ENCODE measurements around the gene MRO. TPM values are rescaled to one million over a fixed set of nuclear protein-coding genes. Genes with fewer than 3 reads are reported as not detected.
A peak's percentile ranks its signal among the peaks of the same experiment; 100 is the strongest.

Gene MRO
- total RNA-seq, 6 experiments from 2014 or later = 2.2 to 14.8 (median 2.7) TPM

- 95% methylated on average over 13 of the region's 13 CpGs for WGBS (ENCODE audit: insufficient coverage, low coverage, low lambda C conversion rate, missing lambda C conversion rate)
- no peaks in the 10 kb centered on the region for H3K36me3 ChIP-seq
- H3K4me1 ChIP-seq = peaks cover 0 to 23% (median 5%) of the 10 kb centered on the region in 4 donors
- DNase-seq = no peak
- ATAC-seq = no peak
- intact Hi-C loops (cut with DNase I) = no loop called here
- H3K9me3 ChIP-seq = no peaks in the 10 kb centered on the region
- H3K27me3 ChIP-seq = no peaks in the 10 kb centered on the region
- TF ChIP-seq POLR2A (IDR thresholded peaks at IDR 0.05) (no peak), CTCF (IDR thresholded peaks at IDR 0.05) (no peak)
- H3K4me3 ChIP-seq = no peak overlapping the region
- H3K27ac ChIP-seq = no peak overlapping the region
Measured at GRCh38 chr18:50855976-50856757, 36.4 kb upstream of the MRO start.

DNA sequence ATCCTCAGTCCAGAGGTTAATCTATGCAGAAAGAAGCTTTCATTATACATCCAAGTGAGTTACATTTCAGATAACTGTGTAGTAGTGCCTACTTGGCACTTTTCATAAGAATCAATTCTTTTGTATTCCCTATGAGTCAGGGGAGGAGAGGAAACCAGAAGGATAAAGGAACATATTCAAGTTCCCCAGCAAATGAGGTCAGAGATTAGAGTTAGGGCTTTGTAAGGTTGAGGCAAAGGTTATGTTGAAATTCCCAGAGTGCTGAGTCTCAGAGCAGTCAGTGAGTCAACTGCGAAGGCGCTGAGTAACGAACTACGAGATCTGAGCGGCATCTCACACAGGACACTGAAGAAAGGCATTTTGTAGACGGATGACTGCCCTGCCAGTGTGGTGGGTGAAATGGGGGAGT lies 34.1 kb upstream of the MRO start:
- peak overlapping the region in 1 of 3 donors; percentile 14 for H3K4me3 ChIP-seq

DNA sequence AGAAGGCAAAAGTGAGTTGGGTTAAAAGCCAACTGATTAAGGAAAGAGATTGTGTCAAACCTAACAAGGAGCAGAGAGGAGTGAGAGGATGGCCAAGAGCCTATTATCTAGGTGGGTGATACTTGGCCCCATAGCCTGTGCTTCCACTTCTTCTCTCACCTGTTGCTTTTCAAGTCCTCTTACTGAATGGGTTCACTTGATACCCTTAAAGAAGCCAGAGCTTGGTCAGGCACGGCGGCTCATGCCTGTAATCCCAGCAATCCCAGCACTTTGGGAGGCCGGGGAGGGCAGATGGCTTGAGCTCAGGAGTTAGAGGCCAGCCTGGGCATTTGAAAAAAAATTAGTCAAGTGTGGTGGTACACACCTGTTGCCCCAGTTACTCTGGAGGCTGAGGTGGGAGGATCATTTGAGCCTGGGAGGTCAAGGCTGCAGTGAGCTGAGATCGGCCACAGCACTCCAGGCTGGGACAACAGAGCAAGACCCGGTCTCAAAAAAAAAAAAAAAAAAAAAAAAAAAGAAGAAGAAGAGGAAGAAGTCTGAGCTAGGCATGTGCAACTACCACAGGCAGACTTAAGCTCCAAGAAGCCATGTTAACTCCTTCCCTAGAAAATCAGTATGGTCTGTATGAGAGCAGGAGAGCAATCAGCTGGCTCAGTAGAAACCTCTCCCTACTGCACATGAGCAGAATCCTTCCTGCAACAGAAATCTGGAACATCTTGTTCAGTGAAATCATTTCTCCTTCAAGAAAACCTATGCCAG lies 30.7 kb upstream of the MRO start:
- Histone ChIP-seq H3K9me3 (no peaks in the 10 kb centered on the region), H3K27ac (no peak overlapping the region), H3K4me1 (peaks cover 0 to 23% (median 5%) of the 10 kb centered on the region in 4 donors), H3K4me3 (no peak overlapping the region), H3K36me3 (no peaks in the 10 kb centered on the region), H3K27me3 (no peaks in the 10 kb centered on the region)
- TF ChIP-seq CTCF (IDR thresholded peaks at IDR 0.05) (no peak), POLR2A (IDR thresholded peaks at IDR 0.05) (no peak)
- DNase-seq (no peak), ATAC-seq (no peak)
- intact Hi-C loops (cut with DNase I) = no loop called here
- 75% methylated on average over 2 of the region's 5 CpGs for WGBS (ENCODE audit: insufficient coverage, low coverage, low lambda C conversion rate, missing lambda C conversion rate)

More for the DNA sequence above, 34.1 kb upstream of the MRO start:
- WGBS (ENCODE audit: insufficient coverage, low coverage, low lambda C conversion rate, missing lambda C conversion rate) = 30% methylated on average over 6 of the region's 6 CpGs
- Histone ChIP-seq H3K27ac (peak overlapping the region; percentile 41 to 51 (median 49)), H3K27me3 (no peaks in the 10 kb centered on the region), H3K4me1 (peaks cover 0 to 23% (median 5%) of the 10 kb centered on the region in 4 donors), H3K36me3 (no peaks in the 10 kb centered on the region), H3K9me3 (no peaks in the 10 kb centered on the region)
- peak; percentile 23 for TF ChIP-seq POLR2A (IDR thresholded peaks at IDR 0.05)
- TF ChIP-seq CTCF (IDR thresholded peaks at IDR 0.05) = no peak
- ATAC-seq (peak; percentile 89 to 92 (median 90)), DNase-seq (peak in 1 of 3 donors; percentile 44)
- intact Hi-C loops (cut with DNase I) = no loop called here

- Histone ChIP-seq H3K4me3 (no peak overlapping the region), H3K27me3 (no peaks in the 10 kb centered on the region), H3K27ac (no peak overlapping the region), H3K4me1 (peaks cover 0 to 20% (median 4%) of the 10 kb centered on the region in 4 donors), H3K36me3 (no peaks in the 10 kb centered on the region), H3K9me3 (no peaks in the 10 kb centered on the region)
- no peak for TF ChIP-seq POLR2A (IDR thresholded peaks at IDR 0.05)
- no peak for TF ChIP-seq CTCF (IDR thresholded peaks at IDR 0.05)
- intact Hi-C loops (cut with DNase I) = no loop called here
- ATAC-seq (peak in 2 of 4 donors; percentile 7 to 22), DNase-seq (no peak)
- 46% methylated on average over 3 of the region's 3 CpGs for WGBS (ENCODE audit: insufficient coverage, low coverage, low lambda C conversion rate, missing lambda C conversion rate)
Measured at GRCh38 chr18:50849419-50849821, 29.6 kb upstream of the MRO start.

Measured in right lobe of liver (tissue), 6 donors.